Caco-2 (cell line): ENCODE measurements around the gene CC2D2B. TPM values are rescaled to one million over a fixed set of nuclear protein-coding genes. Genes with fewer than 3 reads are reported as not detected.

Experiments
- BruUV-seq: library from RNA; stranded (reverse); fragments of 400-500 nt; replicated peaks from 2 replicates; lab custom pipeline; 2021; lab: Mats Ljungman, UMichigan
- CTCF ChIA-PET: fragments of 300-600 bp; sonication (Branson Sonifier 250); formaldehyde crosslinking; loops from one replicate; lab custom pipeline; 2022; ENCODE audit warnings: antibody characterized with exemption; lab: Charles Lee
- POLR2A ChIA-PET: fragments of 300-600 bp; sonication (Branson Sonifier 250); formaldehyde crosslinking; loops from one replicate; lab custom pipeline; 2022; ENCODE audit warnings: antibody characterized with exemption; lab: Charles Lee
- DNase-seq, 2 experiments: peaks; one replicate each; pipeline versions ENCODE4 v3.0.0 to v3.0.0-alpha.2; 2020 to 2022
- H3K27me3 ChIP-seq: replicated peaks from 2 replicates; pipeline ENCODE4 v1.6.0; 2011; ENCODE audit warnings: low read length; ENCODE audit not compliant: control insufficient read depth, insufficient read depth
- H3K36me3 ChIP-seq: 2 replicates; pipeline ENCODE4 v1.5.1; 2011; ENCODE audit warnings: low read length; ENCODE audit not compliant: control insufficient read depth, insufficient read depth
- H3K4me1 ChIP-seq: fragments of 250-450 bp; sonication (Bioruptor Pico); 2 replicates; pipeline ENCODE4 v1.5.1; 2020; ENCODE audit warnings: mild to moderate bottlenecking
- H3K4me3 ChIP-seq: 2 replicates; pipeline ENCODE4 v1.5.1; 2011; ENCODE audit warnings: low read depth, mild to moderate bottlenecking, control low read depth, low read length
- H3K9me3 ChIP-seq: fragments of 250-450 bp; sonication (Bioruptor Pico); 2 replicates; pipeline ENCODE4 v1.5.1; 2020; ENCODE audit warnings: mild to moderate bottlenecking, moderate library complexity
- H3K27ac Mint-ChIP-seq: one replicate; pipeline ENCODE4 v1.8.0; 2022; ENCODE audit warnings: mixed read lengths; ENCODE audit not compliant: unreplicated experiment
- H3K27me3 Mint-ChIP-seq: one replicate; pipeline ENCODE4 v1.8.0; 2022; ENCODE audit warnings: mixed read lengths; ENCODE audit not compliant: insufficient read depth, unreplicated experiment
- H3K36me3 Mint-ChIP-seq: one replicate; pipeline ENCODE4 v1.8.0; 2022; ENCODE audit warnings: mild to moderate bottlenecking, mixed read lengths; ENCODE audit not compliant: insufficient read depth, unreplicated experiment
- H3K4me1 Mint-ChIP-seq: one replicate; pipeline ENCODE4 v1.8.0; 2022; ENCODE audit warnings: low read depth, mixed read lengths; ENCODE audit not compliant: unreplicated experiment
- H3K4me3 Mint-ChIP-seq: one replicate; pipeline ENCODE4 v1.8.0; 2022; ENCODE audit warnings: mild to moderate bottlenecking, moderate library complexity, mixed read lengths; ENCODE audit not compliant: unreplicated experiment
- H3K9me3 Mint-ChIP-seq: one replicate; pipeline ENCODE4 v1.8.0; 2022; ENCODE audit warnings: mixed read lengths; ENCODE audit not compliant: unreplicated experiment
- CTCF ChIP-seq, 2 experiments: fragments of 200-600 bp in 1 of 2; IDR thresholded peaks; 1 replicate in 1 of 2; 2 replicates in 1 of 2; pipeline versions ENCODE4 v1.5.1 to v1.8.0; 2011 to 2022; ENCODE audit warnings: antibody characterized with exemption in 1 of 2, control low read depth in 1 of 2, inconsistent platforms in 1 of 2, low read depth in 1 of 2, low read length in 1 of 2, mild to moderate bottlenecking in 1 of 2, moderate library complexity in 1 of 2; ENCODE audit not compliant: insufficient read depth in 1 of 2, severe bottlenecking in 1 of 2, unreplicated experiment in 1 of 2
- intact Hi-C: fragments of 100-400 bp; cut with micrococcal nuclease; formaldehyde crosslinking; loops from one replicate; pipeline ENCODE4 v1.10.0; 2022; ENCODE audit not compliant: unreplicated experiment
- total RNA-seq: library from RNA; stranded (reverse); gene quantifications from 2 replicates; pipeline ENCODE4 v1.2.3, GENCODE V29; 2022

Gene CC2D2B
- total RNA-seq, 1 experiment from 2014 or later = 0.39 TPM

- Histone ChIP-seq H3K4me3 (no peak overlapping the region), H3K9me3 (no peaks in the 10 kb centered on the region), H3K36me3 (no peaks in the 10 kb centered on the region), H3K4me1 (no peaks in the 10 kb centered on the region), H3K27me3 (no peaks in the 10 kb centered on the region)
- DNase-seq = no peak
- H3K27ac Mint-ChIP-seq = no peak overlapping the region
- no peaks in the 10 kb centered on the region for H3K9me3 Mint-ChIP-seq
- no peak for TF ChIP-seq CTCF (IDR thresholded peaks at IDR 0.05; ENCODE audit: insufficient read depth in 1 of 2, low read depth in 1 of 2, low read length in 1 of 2, severe bottlenecking in 1 of 2, unreplicated experiment in 1 of 2)
- ChIA-PET CTCF (no interaction called here), POLR2A (no interaction called here)
- intact Hi-C loops = no loop called here
- no peaks in the 10 kb centered on the region for H3K36me3 Mint-ChIP-seq
- no peak overlapping the region for H3K4me3 Mint-ChIP-seq
- no peaks in the 10 kb centered on the region for H3K4me1 Mint-ChIP-seq
- BruUV-seq = no TSS peak
- H3K27me3 Mint-ChIP-seq = peaks cover 3% of the 10 kb centered on the region
Observed at GRCh38 chr10:95920798-95921426, 13.1 kb downstream of the CC2D2B start.

- no peak overlapping the region for H3K4me3 ChIP-seq
- Mint-ChIP-seq H3K4me3 (no peak overlapping the region), H3K27me3 (peaks cover 5% of the 10 kb centered on the region), H3K36me3 (no peaks in the 10 kb centered on the region), H3K27ac (no peak overlapping the region), H3K4me1 (no peaks in the 10 kb centered on the region), H3K9me3 (no peaks in the 10 kb centered on the region)
- no peaks in the 10 kb centered on the region for H3K4me1 ChIP-seq
- ChIA-PET CTCF (interaction anchor here (0.8 kb wide), 1 partner anchor 231 kb away, joined by 3 read pairs; the partner anchor contains the start of gene TCTN3), POLR2A (no interaction called here)
- H3K9me3 ChIP-seq = no peaks in the 10 kb centered on the region
- no peak for DNase-seq
- BruUV-seq = no TSS peak
- intact Hi-C loops = no loop called here
- TF ChIP-seq CTCF (IDR thresholded peaks at IDR 0.05; ENCODE audit: insufficient read depth in 1 of 2, low read depth in 1 of 2, low read length in 1 of 2, severe bottlenecking in 1 of 2, unreplicated experiment in 1 of 2) = no peak
- no peaks in the 10 kb centered on the region for H3K36me3 ChIP-seq
- no peaks in the 10 kb centered on the region for H3K27me3 ChIP-seq
Observed at GRCh38 chr10:95925033-95925432, 17.3 kb downstream of the CC2D2B start.

GRCh38 chr10:95935429-95935828 is 27.7 kb downstream of the CC2D2B start:
- Mint-ChIP-seq H3K27ac (no peak overlapping the region), H3K27me3 (peaks cover 9% of the 10 kb centered on the region), H3K4me3 (no peak overlapping the region), H3K36me3 (no peaks in the 10 kb centered on the region), H3K4me1 (no peaks in the 10 kb centered on the region), H3K9me3 (peaks cover 10% of the 10 kb centered on the region)
- CTCF ChIA-PET = no interaction called here
- H3K36me3 ChIP-seq = no peaks in the 10 kb centered on the region
- no peak for DNase-seq
- intact Hi-C loops = loop anchor here (5.0 kb wide), 1 partner anchor 372 kb away; no protein-coding TSS in a partner anchor
- no peak for TF ChIP-seq CTCF (IDR thresholded peaks at IDR 0.05; ENCODE audit: insufficient read depth in 1 of 2, low read depth in 1 of 2, low read length in 1 of 2, severe bottlenecking in 1 of 2, unreplicated experiment in 1 of 2)
- H3K9me3 ChIP-seq = peaks cover 3% of the 10 kb centered on the region; the same call in 1 of the 2 replicates
- H3K27me3 ChIP-seq = no peaks in the 10 kb centered on the region; the same call in 1 of the 2 replicates
- H3K4me3 ChIP-seq = no peak overlapping the region
- H3K4me1 ChIP-seq = no peaks in the 10 kb centered on the region
- no TSS peak for BruUV-seq
- POLR2A ChIA-PET = no interaction called here
